NCI-H1436 (cell line): ENCODE data around the gene HERC6.
"Not testable (repeated sequence)": the region's sequence is repeated elsewhere in the genome, so short reads cannot be mapped to it uniquely, and the experiment has no call there.

ENCODE experiments used
- DNase-seq: peaks from one replicate; lab custom pipeline; 2025; lab: John Stamatoyannopoulos, UW

HERC6 gene

GRCh38 chr4:88378691-88379559, at the start of gene HERC6:
TSS of gene HERC6 (plus strand) at chr4:88378852. CDS start at chr4:88378922, 70 bp downstream.
- DNase-seq = peak; percentile 45

GRCh38 chr4:88333741-88334405, 44.8 kb upstream of the HERC6 start:
- DNase-seq = no peak

- no peak for DNase-seq
Measured at GRCh38 chr4:88335092-88335665, 43.5 kb upstream of the HERC6 start.

- DNase-seq = no peak
Measured at GRCh38 chr4:88341227-88342192, 37.1 kb upstream of the HERC6 start.

GRCh38 chr4:88346902-88347301, 31.8 kb upstream of the HERC6 start:
- not testable (repeated sequence) for DNase-seq

GRCh38 chr4:88348761-88349160, 29.9 kb upstream of the HERC6 start:
- DNase-seq = not testable (repeated sequence)

GRCh38 chr4:88350786-88351185, 27.9 kb upstream of the HERC6 start:
- DNase-seq = no peak

GRCh38 chr4:88352062-88352740, 26.5 kb upstream of the HERC6 start:
- DNase-seq = no peak

GRCh38 chr4:88353324-88353723, 25.3 kb upstream of the HERC6 start:
- DNase-seq = no peak

- DNase-seq = no peak
Measured at GRCh38 chr4:88356771-88357170, 21.9 kb upstream of the HERC6 start.

- no peak for DNase-seq
Measured at GRCh38 chr4:88357262-88357661, 21.4 kb upstream of the HERC6 start.

- DNase-seq = no peak
Measured at GRCh38 chr4:88359558-88359957, 19.1 kb upstream of the HERC6 start.

- DNase-seq = no peak
Measured at GRCh38 chr4:88360256-88360655, 18.4 kb upstream of the HERC6 start.

GRCh38 chr4:88360791-88361190, 17.9 kb upstream of the HERC6 start:
- DNase-seq = no peak

- DNase-seq = not testable (repeated sequence)
Measured at GRCh38 chr4:88361217-88361773, 17.4 kb upstream of the HERC6 start.

- DNase-seq = no peak
Measured at GRCh38 chr4:88366460-88366859, 12.2 kb upstream of the HERC6 start.

GRCh38 chr4:88367826-88368225, 10.8 kb upstream of the HERC6 start:
- no peak for DNase-seq

GRCh38 chr4:88369180-88369812, 9.4 kb upstream of the HERC6 start:
- not testable (repeated sequence) for DNase-seq

GRCh38 chr4:88381123-88381522, 2.5 kb downstream of the HERC6 start:
- no peak for DNase-seq

GRCh38 chr4:88382621-88383020, 4.0 kb downstream of the HERC6 start:
- no peak for DNase-seq
